Breast epithelium (tissue), 4 donors: ENCODE measurements around the gene HMGCS1. TPM values are rescaled to one million over a fixed set of nuclear protein-coding genes. Genes with fewer than 3 reads are reported as not detected.
"Not testable (repeated sequence)": the region's sequence is repeated elsewhere in the genome, so short reads cannot be mapped to it uniquely, and the experiment has no call there.

ENCODE experiments used
- DNase-seq, 2 donors: peaks; one replicate each; pipeline ENCODE4 v3.0.0-alpha.2; 2019; ENCODE audit warnings: low spot score in 2 of 2
- H3K27ac ChIP-seq, 2 donors: fragments of 200-600 bp; sonication (generic) in 1 of 2; one replicate each; pipeline ENCODE4 v1.5.1; 2016 to 2019; ENCODE audit warnings: mild to moderate bottlenecking in 1 of 2
- H3K27me3 ChIP-seq, 2 donors: fragments of 200-600 bp; sonication (generic) in 1 of 2; one replicate each; pipeline versions ENCODE4 v1.5.1 to v1.6.0; 2017 to 2019; ENCODE audit warnings: control low read depth in 1 of 2, mild to moderate bottlenecking in 1 of 2
- H3K36me3 ChIP-seq: fragments of 200-600 bp; one replicate; pipeline ENCODE4 v1.5.1; 2019
- H3K4me1 ChIP-seq, 2 donors: fragments of 200-600 bp; sonication (generic); one replicate each; pipeline ENCODE4 v1.5.1; 2016 to 2019; ENCODE audit warnings: control low read depth in 1 of 2
- H3K4me3 ChIP-seq, 3 donors: fragments of 200-600 bp; sonication (generic); 1 replicate in 2 of 3; 2 replicates in 1 of 3; pipeline ENCODE4 v1.5.1; 2016 to 2019; ENCODE audit warnings: mild to moderate bottlenecking in 3 of 3, moderate library complexity in 2 of 3
- H3K9me3 ChIP-seq, 2 donors: fragments of 200-600 bp; sonication (generic) in 1 of 2; one replicate each; pipeline ENCODE4 v1.5.1; 2016 to 2019; ENCODE audit warnings: control low read depth in 1 of 2
- POLR2A ChIP-seq: fragments of 450-650 bp; IDR thresholded peaks from one replicate; pipeline ENCODE4 v1.6.1; 2016; ENCODE audit warnings: antibody characterized with exemption, mild to moderate bottlenecking, moderate library complexity
- POLR2AphosphoS5 ChIP-seq, 3 donors: sonication (generic); formaldehyde crosslinking; IDR thresholded peaks; one replicate each; pipeline ENCODE4 v1.6.1; 2017; ENCODE audit warnings: antibody characterized with exemption in 3 of 3
- intact Hi-C: fragments of 100-400 bp; cut with DNase I; formaldehyde crosslinking; loops from one replicate; pipeline ENCODE4 v1.15.1; 2023; ENCODE audit warnings: low total_unique reads
- total RNA-seq, 3 donors: library from RNA; depleted of rRNA; stranded (reverse); fragments of >200 nt; gene quantifications; one replicate each; pipeline ENCODE4 v1.1.0, GENCODE V29; 2016
- TF ChIP-seq, protein P1 (sequence below), 3 donors: fragments of 450-650 bp; IDR thresholded peaks; one replicate each; pipeline ENCODE4 v1.5.1; 2016 to 2017; ENCODE audit warnings: antibody characterized with exemption in 3 of 3, mild to moderate bottlenecking in 3 of 3, moderate library complexity in 3 of 3

Gene HMGCS1
- total RNA-seq, 3 donors from 2014 or later = 13.9 to 36.6 (median 26.5) TPM

DNA sequence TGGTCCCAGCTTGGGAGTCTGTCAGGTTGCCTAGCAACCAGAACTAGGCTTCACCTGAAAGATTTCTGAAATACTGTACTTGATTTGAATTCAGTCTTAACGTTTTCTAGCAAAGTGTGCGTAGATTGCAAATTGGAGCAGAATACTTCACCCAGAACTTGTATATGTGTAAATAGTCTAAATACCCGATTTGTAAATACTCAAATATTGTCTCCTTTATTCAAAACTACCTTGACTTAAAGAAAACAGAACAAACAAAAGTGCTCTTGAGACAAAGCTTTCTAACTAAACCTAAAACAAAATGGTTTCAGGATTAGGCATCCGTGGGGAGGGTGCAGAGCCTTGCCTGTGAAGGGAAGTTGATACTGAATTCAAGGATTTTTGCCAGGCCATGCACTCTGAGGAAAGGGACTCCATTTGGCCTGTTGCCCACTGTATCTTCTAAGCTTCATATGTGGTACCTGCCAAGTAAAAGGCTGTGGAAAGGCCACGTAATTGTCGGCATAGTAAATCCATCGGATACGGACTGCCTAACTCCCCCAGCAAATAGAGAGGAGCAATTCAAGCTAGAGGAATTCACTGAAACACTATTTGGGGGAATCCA, 744 bp upstream of the HMGCS1 start:
- Histone ChIP-seq H3K4me1 (peaks cover 0 to 17% of the 10 kb centered on the region in 2 donors), H3K9me3 (no peaks in the 10 kb centered on the region), H3K4me3 (peak overlapping the region; percentile 26 to 80 (median 78)), H3K27me3 (no peaks in the 10 kb centered on the region), H3K27ac (peak overlapping the region; percentile 53 to 91), H3K36me3 (no peaks in the 10 kb centered on the region)
- intact Hi-C loops = no loop called here
- DNase-seq = peak in 1 of 2 donors; percentile 22
- TF ChIP-seq POLR2A (no peak), POLR2AphosphoS5 (IDR thresholded peaks at IDR 0.05) (no peak)
- TF ChIP-seq, protein P1, sequence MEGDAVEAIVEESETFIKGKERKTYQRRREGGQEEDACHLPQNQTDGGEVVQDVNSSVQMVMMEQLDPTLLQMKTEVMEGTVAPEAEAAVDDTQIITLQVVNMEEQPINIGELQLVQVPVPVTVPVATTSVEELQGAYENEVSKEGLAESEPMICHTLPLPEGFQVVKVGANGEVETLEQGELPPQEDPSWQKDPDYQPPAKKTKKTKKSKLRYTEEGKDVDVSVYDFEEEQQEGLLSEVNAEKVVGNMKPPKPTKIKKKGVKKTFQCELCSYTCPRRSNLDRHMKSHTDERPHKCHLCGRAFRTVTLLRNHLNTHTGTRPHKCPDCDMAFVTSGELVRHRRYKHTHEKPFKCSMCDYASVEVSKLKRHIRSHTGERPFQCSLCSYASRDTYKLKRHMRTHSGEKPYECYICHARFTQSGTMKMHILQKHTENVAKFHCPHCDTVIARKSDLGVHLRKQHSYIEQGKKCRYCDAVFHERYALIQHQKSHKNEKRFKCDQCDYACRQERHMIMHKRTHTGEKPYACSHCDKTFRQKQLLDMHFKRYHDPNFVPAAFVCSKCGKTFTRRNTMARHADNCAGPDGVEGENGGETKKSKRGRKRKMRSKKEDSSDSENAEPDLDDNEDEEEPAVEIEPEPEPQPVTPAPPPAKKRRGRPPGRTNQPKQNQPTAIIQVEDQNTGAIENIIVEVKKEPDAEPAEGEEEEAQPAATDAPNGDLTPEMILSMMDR (IDR thresholded peaks at IDR 0.05) = no peak

DNA sequence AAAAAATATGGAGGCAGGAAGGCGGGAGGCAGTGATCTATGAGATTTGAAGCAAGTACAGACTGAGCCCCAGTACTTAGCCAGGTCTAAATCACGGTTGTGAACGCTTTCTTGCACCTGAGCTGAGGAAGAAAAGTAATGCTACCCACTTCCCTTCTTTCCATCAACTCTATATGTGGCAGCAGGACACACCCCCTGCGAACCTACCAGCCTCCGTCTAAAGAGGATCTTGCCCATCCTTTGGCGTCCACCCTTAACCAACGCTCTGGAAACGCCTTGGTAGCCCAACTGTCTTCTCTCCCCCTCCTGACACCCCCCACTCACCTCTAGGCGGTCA, 545 bp downstream of the HMGCS1 start:
- H3K27ac ChIP-seq = peak overlapping the region; percentile 86 to 91
- H3K9me3 ChIP-seq = no peaks in the 10 kb centered on the region
- no peaks in the 10 kb centered on the region for H3K27me3 ChIP-seq
- H3K4me3 ChIP-seq = peak overlapping the region; percentile 78 to 84 (median 80)
- TF ChIP-seq POLR2AphosphoS5 (IDR thresholded peaks at IDR 0.05) (no peak), POLR2A (no peak)
- TF ChIP-seq, protein P1 (IDR thresholded peaks at IDR 0.05) = no peak
- intact Hi-C loops = no loop called here
- DNase-seq = no peak
- H3K4me1 ChIP-seq = peaks cover 0 to 17% of the 10 kb centered on the region in 2 donors
- H3K36me3 ChIP-seq = no peaks in the 10 kb centered on the region

DNA sequence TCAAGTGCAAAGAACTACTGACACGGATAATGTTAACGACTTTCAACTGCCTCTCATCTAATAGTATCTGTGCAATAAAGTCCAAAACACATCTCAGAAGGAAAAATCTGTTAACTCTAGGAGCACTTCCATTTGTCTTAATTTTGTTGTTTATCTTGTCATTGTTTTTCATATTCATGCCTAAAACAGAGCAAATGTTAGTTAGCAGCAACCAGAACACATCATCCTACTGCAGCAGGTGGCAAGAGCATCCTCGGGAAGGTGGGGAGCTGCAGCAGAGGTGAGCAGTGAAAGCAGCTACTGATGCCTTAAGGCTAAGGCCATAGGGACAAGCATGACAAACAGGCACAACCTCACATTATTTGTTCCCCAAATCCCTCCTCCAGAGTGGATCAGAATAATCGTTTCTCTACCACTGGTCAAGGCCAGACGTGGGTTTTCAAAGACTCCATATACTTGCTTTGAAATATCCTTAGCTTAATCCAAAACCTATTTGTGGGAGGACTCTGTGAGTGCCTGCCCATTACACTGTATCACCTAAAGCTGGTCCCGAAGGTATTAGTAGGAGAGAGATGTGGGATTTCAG, 1.0 kb downstream of the HMGCS1 start:
- H3K9me3 ChIP-seq = no peaks in the 10 kb centered on the region
- peak overlapping the region in 1 of 2 donors; percentile 91 for H3K27ac ChIP-seq
- peak overlapping the region; percentile 78 to 84 (median 80) for H3K4me3 ChIP-seq
- DNase-seq = no peak
- no peaks in the 10 kb centered on the region for H3K27me3 ChIP-seq
- no peak for TF ChIP-seq POLR2AphosphoS5 (IDR thresholded peaks at IDR 0.05)
- TF ChIP-seq, protein P1 (IDR thresholded peaks at IDR 0.05) = no peak
- TF ChIP-seq POLR2A = no peak
- H3K4me1 ChIP-seq = peaks cover 0 to 17% of the 10 kb centered on the region in 2 donors
- H3K36me3 ChIP-seq = no peaks in the 10 kb centered on the region
- intact Hi-C loops = no loop called here

DNA sequence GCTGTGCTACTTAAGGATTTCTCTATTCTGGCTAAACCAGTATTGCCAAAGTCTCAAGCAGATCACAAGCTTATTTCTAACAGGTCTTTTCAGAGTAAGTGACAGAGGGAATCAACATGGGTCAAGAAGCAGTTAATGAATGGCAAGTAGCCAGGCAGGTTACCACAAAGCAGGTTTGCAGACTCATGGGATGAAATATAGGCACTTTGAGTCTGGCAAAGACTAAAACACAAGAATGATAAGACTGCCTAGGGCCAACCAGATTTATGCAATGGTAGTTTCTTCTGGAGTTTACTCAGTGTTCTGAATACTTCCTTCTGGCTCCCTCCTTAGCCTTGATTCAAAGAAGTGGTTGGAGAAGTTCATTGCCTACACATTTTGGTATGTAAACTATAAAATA, 3.6 kb downstream of the HMGCS1 start:
- intact Hi-C loops = no loop called here
- Histone ChIP-seq H3K9me3 (no peaks in the 10 kb centered on the region), H3K4me1 (peaks cover 0 to 17% of the 10 kb centered on the region in 2 donors), H3K27ac (peak overlapping the region; percentile 8 to 21), H3K27me3 (no peaks in the 10 kb centered on the region), H3K36me3 (no peaks in the 10 kb centered on the region), H3K4me3 (no peak overlapping the region)
- no peak for TF ChIP-seq POLR2AphosphoS5 (IDR thresholded peaks at IDR 0.05)
- TF ChIP-seq POLR2A = no peak
- TF ChIP-seq, protein P1 (IDR thresholded peaks at IDR 0.05) = no peak
- DNase-seq = no peak

DNA sequence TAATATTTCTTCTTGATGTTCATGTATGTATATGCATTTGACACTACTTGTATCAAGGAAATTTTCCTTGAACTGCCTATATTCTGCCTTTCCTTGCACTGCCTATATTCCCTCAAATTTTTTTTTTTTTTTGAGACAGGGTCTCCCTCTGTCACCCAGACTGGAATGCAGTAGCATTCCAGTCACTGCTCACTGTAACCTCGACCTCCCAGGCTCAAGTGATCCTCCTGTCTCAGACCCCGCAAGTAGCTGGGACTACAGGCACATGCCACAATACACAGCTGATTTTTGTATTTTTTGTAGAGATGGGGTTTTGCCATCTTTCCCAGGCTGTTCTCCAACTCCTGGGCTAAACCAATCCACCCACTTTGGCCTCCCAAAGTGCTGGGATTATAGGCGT, 4.1 kb downstream of the HMGCS1 start:
- H3K4me1 ChIP-seq = peaks cover 0 to 17% of the 10 kb centered on the region in 2 donors
- no peak for DNase-seq
- H3K4me3 ChIP-seq = no peak overlapping the region
- TF ChIP-seq POLR2AphosphoS5 (IDR thresholded peaks at IDR 0.05) (no peak), POLR2A (no peak)
- TF ChIP-seq, protein P1 (IDR thresholded peaks at IDR 0.05) = no peak
- H3K27me3 ChIP-seq = no peaks in the 10 kb centered on the region
- intact Hi-C loops = no loop called here
- no peaks in the 10 kb centered on the region for H3K9me3 ChIP-seq
- H3K27ac ChIP-seq = peak overlapping the region; percentile 8 to 21
- no peaks in the 10 kb centered on the region for H3K36me3 ChIP-seq

DNA sequence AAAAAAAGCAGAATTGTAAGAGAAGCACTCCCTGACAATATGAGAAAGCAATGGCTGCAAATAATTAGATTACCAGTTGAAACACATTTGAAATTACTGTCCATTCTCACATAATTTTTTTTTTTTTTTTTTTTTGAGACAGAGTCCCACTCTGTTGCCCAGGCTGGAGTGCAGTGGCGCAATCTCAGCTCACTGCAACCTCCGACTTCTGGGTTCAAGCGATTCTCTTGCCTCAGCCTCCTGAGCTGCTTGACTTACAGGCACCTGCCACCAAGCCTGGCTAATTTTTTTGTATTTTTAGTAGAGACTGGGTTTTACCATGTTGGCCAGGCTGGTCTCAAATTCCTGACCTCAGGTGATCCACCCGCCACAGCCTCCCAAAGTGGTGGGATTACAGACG, 6.3 kb downstream of the HMGCS1 start:
- H3K4me3 ChIP-seq, H3K9me3 ChIP-seq, H3K27me3 ChIP-seq, DNase-seq, intact Hi-C loops, H3K36me3 ChIP-seq: not testable (repeated sequence)
- Histone ChIP-seq H3K27ac (peak overlapping the region in 1 of 2 donors; percentile 0), H3K4me1 (peaks cover 0 to 11% of the 10 kb centered on the region in 2 donors)
